GM23338 (cell line): ENCODE data around the gene ANKRD11.

Experiments
- EZH2 ChIP-seq: fragments of 200-600 bp; sonication (generic); IDR thresholded peaks from one replicate; pipeline ENCODE4 v1.8.0; 2017; ENCODE audit warnings: antibody characterized with exemption, mild to moderate bottlenecking, low read depth; ENCODE audit not compliant: unreplicated experiment
- POLR2AphosphoS5 ChIP-seq: IDR thresholded peaks from 2 replicates; pipeline ENCODE4 v1.6.1; 2016; ENCODE audit warnings: antibody characterized with exemption, low read depth
- STAT1 ChIP-seq: IDR thresholded peaks from one replicate; pipeline ENCODE4 v1.6.1; 2016; ENCODE audit warnings: antibody characterized with exemption; ENCODE audit not compliant: unreplicated experiment
- TF ChIP-seq, protein P1 (sequence below), 2 experiments: fragments of 200-600 bp in 1 of 2; sonication (generic) in 1 of 2; conservative IDR thresholded peaks; 2 replicates each; pipeline versions ENCODE4 v1.5.1 to v1.6.1; 2016 to 2017; ENCODE audit warnings: antibody characterized with exemption in 2 of 2, low read depth in 2 of 2, mild to moderate bottlenecking in 2 of 2, moderate library complexity in 1 of 2

DNA sequence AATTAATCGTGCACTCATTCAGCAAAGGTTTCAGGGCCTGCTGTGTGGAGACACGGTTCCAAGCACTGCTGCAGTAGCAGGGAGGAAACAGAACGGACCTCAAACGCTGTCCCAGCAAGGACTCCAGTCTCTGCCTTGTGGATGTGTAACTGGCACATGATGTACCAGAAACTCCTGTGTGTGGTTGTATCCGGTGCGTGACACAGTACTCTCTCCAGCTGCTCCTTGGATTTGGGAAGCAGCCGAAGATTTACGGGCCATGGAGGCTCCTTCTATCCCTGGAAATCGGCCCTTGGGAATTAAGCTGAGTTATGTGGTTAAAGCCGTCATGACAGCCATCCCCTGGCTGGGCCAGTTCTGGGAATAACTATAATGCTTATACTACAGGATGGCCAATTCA is 8.5 kb upstream of the ANKRD11 start:
- TF ChIP-seq, protein P1, sequence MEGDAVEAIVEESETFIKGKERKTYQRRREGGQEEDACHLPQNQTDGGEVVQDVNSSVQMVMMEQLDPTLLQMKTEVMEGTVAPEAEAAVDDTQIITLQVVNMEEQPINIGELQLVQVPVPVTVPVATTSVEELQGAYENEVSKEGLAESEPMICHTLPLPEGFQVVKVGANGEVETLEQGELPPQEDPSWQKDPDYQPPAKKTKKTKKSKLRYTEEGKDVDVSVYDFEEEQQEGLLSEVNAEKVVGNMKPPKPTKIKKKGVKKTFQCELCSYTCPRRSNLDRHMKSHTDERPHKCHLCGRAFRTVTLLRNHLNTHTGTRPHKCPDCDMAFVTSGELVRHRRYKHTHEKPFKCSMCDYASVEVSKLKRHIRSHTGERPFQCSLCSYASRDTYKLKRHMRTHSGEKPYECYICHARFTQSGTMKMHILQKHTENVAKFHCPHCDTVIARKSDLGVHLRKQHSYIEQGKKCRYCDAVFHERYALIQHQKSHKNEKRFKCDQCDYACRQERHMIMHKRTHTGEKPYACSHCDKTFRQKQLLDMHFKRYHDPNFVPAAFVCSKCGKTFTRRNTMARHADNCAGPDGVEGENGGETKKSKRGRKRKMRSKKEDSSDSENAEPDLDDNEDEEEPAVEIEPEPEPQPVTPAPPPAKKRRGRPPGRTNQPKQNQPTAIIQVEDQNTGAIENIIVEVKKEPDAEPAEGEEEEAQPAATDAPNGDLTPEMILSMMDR (conservative IDR thresholded peaks at IDR 0.05; ENCODE audit: low read depth in 2 of 2) = no peak
- TF ChIP-seq POLR2AphosphoS5 = no peak
- no peak for TF ChIP-seq STAT1
- TF ChIP-seq EZH2 = no peak
